Anterior cingulate cortex (tissue), 58 donors: ENCODE measurements around the gene RIPOR2.

ENCODE experiments used
- DNase-seq, 58 donors: peaks; one replicate each; lab custom pipeline; 2025; lab: John Stamatoyannopoulos, UW

The RIPOR2 gene

GRCh38 chr6:24909241-24910216 lies 26.2 kb downstream of the RIPOR2 start:
- DNase-seq = peak in 14 of 58 donors; percentile 3 to 73 (median 36)

GRCh38 chr6:24908650-24909035 lies 27.1 kb downstream of the RIPOR2 start:
- DNase-seq = no peak

GRCh38 chr6:24907919-24908649 lies 27.7 kb downstream of the RIPOR2 start:
- peak in 1 of 58 donors; percentile 6 for DNase-seq

- no peak for DNase-seq
Observed at GRCh38 chr6:24906314-24906713, 29.4 kb downstream of the RIPOR2 start.

- no peak for DNase-seq
Observed at GRCh38 chr6:24905483-24905882, 30.3 kb downstream of the RIPOR2 start.

GRCh38 chr6:24903681-24904080 lies 32.1 kb downstream of the RIPOR2 start:
- no peak for DNase-seq

- DNase-seq = no peak
Observed at GRCh38 chr6:24902782-24903181, 33.0 kb downstream of the RIPOR2 start.

GRCh38 chr6:24901698-24902328 lies 33.9 kb downstream of the RIPOR2 start:
- DNase-seq = no peak

- no peak for DNase-seq
Observed at GRCh38 chr6:24900917-24901697, 34.7 kb downstream of the RIPOR2 start.

GRCh38 chr6:24899997-24900325 lies 35.8 kb downstream of the RIPOR2 start:
- peak in 31 of 58 donors; percentile 8 to 78 (median 33) for DNase-seq

GRCh38 chr6:24899136-24899996 lies 36.4 kb downstream of the RIPOR2 start:
- DNase-seq = no peak

- no peak for DNase-seq
Observed at GRCh38 chr6:24898676-24899075, 37.1 kb downstream of the RIPOR2 start.

GRCh38 chr6:24897186-24897585 lies 38.6 kb downstream of the RIPOR2 start:
- peak in 1 of 58 donors; percentile 14 for DNase-seq

- DNase-seq = no peak
Observed at GRCh38 chr6:24893342-24893850, 42.4 kb downstream of the RIPOR2 start.

GRCh38 chr6:24891004-24891403 lies 44.8 kb downstream of the RIPOR2 start:
- no peak for DNase-seq

GRCh38 chr6:24890471-24890870 lies 45.3 kb downstream of the RIPOR2 start:
- no peak for DNase-seq

GRCh38 chr6:24888715-24889370 lies 46.9 kb downstream of the RIPOR2 start:
- no peak for DNase-seq

GRCh38 chr6:24887545-24888140 lies 48.1 kb downstream of the RIPOR2 start:
- DNase-seq = no peak
